T-helper 1 cell (primary cell): ENCODE results near the gene EYS.
"Not testable (repeated sequence)": the region's sequence is repeated elsewhere in the genome, so short reads cannot be mapped to it uniquely, and the experiment has no call there.

ENCODE experiments used
- DNase-seq, 5 donors: peaks; one replicate each; pipeline ENCODE4 v3.0.0-alpha.2; 2012 to 2020

The EYS gene

GRCh38 chr6:65631711-65632110 is 75.3 kb downstream of the EYS start:
- DNase-seq, result no peak

- DNase-seq, result not testable (repeated sequence)
These were observed 79.5 kb downstream of the EYS start for GRCh38 chr6:65627434-65627999.

GRCh38 chr6:65627015-65627414 is 80.0 kb downstream of the EYS start:
- no peak for DNase-seq

GRCh38 chr6:65623566-65623965 is 83.5 kb downstream of the EYS start:
- DNase-seq, result no peak

- no peak for DNase-seq
These were observed 96.3 kb downstream of the EYS start for GRCh38 chr6:65610746-65611145.

- no peak for DNase-seq
These were observed 111.5 kb downstream of the EYS start for GRCh38 chr6:65595540-65595939.

- DNase-seq, result no peak
These were observed 136.7 kb downstream of the EYS start for GRCh38 chr6:65570340-65570739.

GRCh38 chr6:65569505-65569904 is 137.5 kb downstream of the EYS start:
- DNase-seq, result no peak

- not testable (repeated sequence) for DNase-seq
These were observed 138.0 kb downstream of the EYS start for GRCh38 chr6:65569056-65569455.

GRCh38 chr6:65566117-65566516 is 140.9 kb downstream of the EYS start:
- DNase-seq, result no peak

GRCh38 chr6:65558071-65558470 is 149.0 kb downstream of the EYS start:
- DNase-seq, result no peak

- no peak for DNase-seq
These were observed 149.8 kb downstream of the EYS start for GRCh38 chr6:65557224-65557623.

- DNase-seq, result no peak
These were observed 160.1 kb downstream of the EYS start for GRCh38 chr6:65546894-65547293.

GRCh38 chr6:65545920-65546319 is 161.1 kb downstream of the EYS start:
- no peak for DNase-seq

GRCh38 chr6:65538644-65539043 is 168.4 kb downstream of the EYS start:
- no peak for DNase-seq

GRCh38 chr6:65537600-65537999 is 169.4 kb downstream of the EYS start:
- DNase-seq, result no peak

GRCh38 chr6:65531533-65531932 is 175.5 kb downstream of the EYS start:
- no peak for DNase-seq

GRCh38 chr6:65524232-65524631 is 182.8 kb downstream of the EYS start:
- no peak for DNase-seq

- DNase-seq, result no peak
These were observed 201.3 kb downstream of the EYS start for GRCh38 chr6:65505736-65506135.

- no peak for DNase-seq
These were observed 206.0 kb downstream of the EYS start for GRCh38 chr6:65501045-65501444.

- not testable (repeated sequence) for DNase-seq
These were observed 223.4 kb downstream of the EYS start for GRCh38 chr6:65483652-65484051.

- DNase-seq, result no peak
These were observed 237.4 kb downstream of the EYS start for GRCh38 chr6:65469650-65470049.

GRCh38 chr6:65468307-65468706 is 238.7 kb downstream of the EYS start:
- DNase-seq, result no peak

GRCh38 chr6:65461121-65461520 is 245.9 kb downstream of the EYS start:
- no peak for DNase-seq

GRCh38 chr6:65452333-65452732 is 254.7 kb downstream of the EYS start:
- DNase-seq, result no peak

GRCh38 chr6:65450451-65450850 is 256.6 kb downstream of the EYS start:
- no peak for DNase-seq
